HEK293 (cell line): ENCODE results near the gene OTOF.

Experiments
- CTCF ChIP-seq: fragments of 450-650 bp; formaldehyde crosslinking; IDR thresholded peaks from 2 replicates; pipeline ENCODE4 v1.5.1; 2016; ENCODE audit warnings: missing biosample characterization, missing genetic modification characterization
- GLI2 ChIP-seq: fragments of 450-650 bp; formaldehyde crosslinking; IDR thresholded peaks from 2 replicates; pipeline ENCODE4; 2017; ENCODE audit warnings: missing biosample characterization, missing genetic modification characterization, low read depth, borderline replicate concordance
- WT1 ChIP-seq: fragments of 450-650 bp; formaldehyde crosslinking; IDR thresholded peaks from 2 replicates; pipeline ENCODE4 v1.5.1; 2016; ENCODE audit warnings: missing biosample characterization, missing genetic modification characterization
- ZBTB21 ChIP-seq: fragments of 450-650 bp; formaldehyde crosslinking; IDR thresholded peaks from 2 replicates; pipeline ENCODE4 v1.5.1; 2017; ENCODE audit warnings: missing biosample characterization, missing genetic modification characterization
- ZBTB44 ChIP-seq: fragments of 450-650 bp; IDR thresholded peaks from 2 replicates; pipeline ENCODE4 v1.5.1; 2018; ENCODE audit warnings: missing biosample characterization, mild to moderate bottlenecking, missing genetic modification characterization
- ZNF10 ChIP-seq: fragments of 450-650 bp; formaldehyde crosslinking; IDR thresholded peaks from 2 replicates; pipeline ENCODE4 v1.5.1; 2017; ENCODE audit warnings: missing biosample characterization, missing genetic modification characterization
- ZNF302 ChIP-seq: fragments of 450-650 bp; formaldehyde crosslinking; IDR thresholded peaks from 2 replicates; pipeline ENCODE4 v1.5.1; 2016; ENCODE audit warnings: missing biosample characterization, missing genetic modification characterization, low read depth
- ZNF48 ChIP-seq: fragments of 450-650 bp; formaldehyde crosslinking; IDR thresholded peaks from 2 replicates; pipeline ENCODE4 v1.5.1; 2016; ENCODE audit warnings: missing biosample characterization, missing genetic modification characterization
- ZNF658 ChIP-seq: fragments of 450-650 bp; formaldehyde crosslinking; IDR thresholded peaks from 2 replicates; pipeline ENCODE4; 2016; ENCODE audit warnings: missing biosample characterization, missing genetic modification characterization
- ZNF776 ChIP-seq: fragments of 450-650 bp; formaldehyde crosslinking; IDR thresholded peaks from 2 replicates; pipeline ENCODE4 v1.5.0; 2017; ENCODE audit warnings: missing biosample characterization, missing genetic modification characterization, borderline replicate concordance

- TF ChIP-seq ZNF658 (no peak), CTCF (no peak), ZNF10 (no peak), ZNF302 (tag by site-specific recombination) (no peak), ZNF48 (tag by site-specific recombination) (no peak), ZBTB21 (tag by site-specific recombination) (no peak), GLI2 (tag by site-specific recombination) (no peak), ZBTB44 (tag by site-specific recombination) (no peak), ZNF776 (tag by site-specific recombination) (no peak), WT1 (tag by site-specific recombination) (no peak)
Measured at GRCh38 chr2:26481706-26482105, 3.8 kb upstream of the OTOF start.
